Vagina (tissue), 2 donors: ENCODE results near the gene DNAAF2.

ENCODE experiments used
- POLR2A ChIP-seq, 2 donors: fragments of 450-650 bp; IDR thresholded peaks; one replicate each; pipeline ENCODE4 v1.6.1; 2017; ENCODE audit warnings: antibody characterized with exemption in 2 of 2, mild to moderate bottlenecking in 2 of 2, moderate library complexity in 2 of 2
- POLR2AphosphoS5 ChIP-seq, 2 donors: sonication (generic); formaldehyde crosslinking; IDR thresholded peaks; one replicate each; pipeline ENCODE4 v1.9.0; 2017; ENCODE audit warnings: antibody characterized with exemption in 2 of 2, mild to moderate bottlenecking in 2 of 2, low read depth in 1 of 2; ENCODE audit not compliant: insufficient read depth in 1 of 2
- TF ChIP-seq, protein P1 (sequence below), 3 experiments: fragments of 450-650 bp in 2 of 3; fragments of 200-600 bp in 1 of 3; sonication (generic) in 1 of 3; IDR thresholded peaks; one replicate each; pipeline ENCODE4 v1.5.1; 2017 to 2019; ENCODE audit warnings: antibody characterized with exemption in 3 of 3, mild to moderate bottlenecking in 2 of 3, moderate library complexity in 2 of 3

- TF ChIP-seq, protein P1, sequence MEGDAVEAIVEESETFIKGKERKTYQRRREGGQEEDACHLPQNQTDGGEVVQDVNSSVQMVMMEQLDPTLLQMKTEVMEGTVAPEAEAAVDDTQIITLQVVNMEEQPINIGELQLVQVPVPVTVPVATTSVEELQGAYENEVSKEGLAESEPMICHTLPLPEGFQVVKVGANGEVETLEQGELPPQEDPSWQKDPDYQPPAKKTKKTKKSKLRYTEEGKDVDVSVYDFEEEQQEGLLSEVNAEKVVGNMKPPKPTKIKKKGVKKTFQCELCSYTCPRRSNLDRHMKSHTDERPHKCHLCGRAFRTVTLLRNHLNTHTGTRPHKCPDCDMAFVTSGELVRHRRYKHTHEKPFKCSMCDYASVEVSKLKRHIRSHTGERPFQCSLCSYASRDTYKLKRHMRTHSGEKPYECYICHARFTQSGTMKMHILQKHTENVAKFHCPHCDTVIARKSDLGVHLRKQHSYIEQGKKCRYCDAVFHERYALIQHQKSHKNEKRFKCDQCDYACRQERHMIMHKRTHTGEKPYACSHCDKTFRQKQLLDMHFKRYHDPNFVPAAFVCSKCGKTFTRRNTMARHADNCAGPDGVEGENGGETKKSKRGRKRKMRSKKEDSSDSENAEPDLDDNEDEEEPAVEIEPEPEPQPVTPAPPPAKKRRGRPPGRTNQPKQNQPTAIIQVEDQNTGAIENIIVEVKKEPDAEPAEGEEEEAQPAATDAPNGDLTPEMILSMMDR (IDR thresholded peaks at IDR 0.05), result no peak
- TF ChIP-seq POLR2A (IDR thresholded peaks at IDR 0.05) (no peak), POLR2AphosphoS5 (IDR thresholded peaks at IDR 0.05; ENCODE audit: insufficient read depth in 1 of 2, low read depth in 1 of 2) (no peak)
These were observed 6.7 kb upstream of the DNAAF2 start for GRCh38 chr14:49641697-49642129.
